K562 (cell line): Measurements from ENCODE around the gene SYT13. TPM values are rescaled to one million over a fixed set of nuclear protein-coding genes. Genes with fewer than 3 reads are reported as not detected.

ENCODE experiments used
- BDP1 ChIP-seq: IDR thresholded peaks from 3 replicates; pipeline ENCODE4 v1.6.1; 2011; ENCODE audit not compliant: insufficient read length, insufficient read depth
- ESRRA ChIP-seq: fragments of 450-650 bp; IDR thresholded peaks from 2 replicates; pipeline ENCODE4 v1.6.1; 2014; ENCODE audit warnings: low read depth, mild to moderate bottlenecking, moderate library complexity, borderline replicate concordance
- ETV5 ChIP-seq: sonication (generic); formaldehyde crosslinking; IDR thresholded peaks from 2 replicates; pipeline ENCODE4 v1.4.0; 2020; ENCODE audit warnings: low read depth, mild to moderate bottlenecking, missing genetic modification reagents
- FOXA3 ChIP-seq, 2 experiments: fragments of 450-650 bp in 1 of 2; sonication (generic) in 1 of 2; formaldehyde crosslinking; IDR thresholded peaks in 1 of 2; conservative IDR thresholded peaks in 1 of 2; 2 replicates each; pipeline versions ENCODE4 v1.4.0 to v1.8.0; 2020 to 2022; ENCODE audit warnings: mild to moderate bottlenecking in 2 of 2, missing genetic modification reagents in 1 of 2
- SRSF9 ChIP-seq: fragments of 200-400 bp; formaldehyde crosslinking; IDR thresholded peaks from 2 replicates; pipeline ENCODE4 v1.6.1; 2017; ENCODE audit warnings: low read depth, low read length, borderline replicate concordance
- TAL1 ChIP-seq: fragments of 450-650 bp; IDR thresholded peaks from 2 replicates; pipeline ENCODE4 v1.6.1; 2016; ENCODE audit warnings: mild to moderate bottlenecking
- TEAD1 ChIP-seq, 2 experiments: fragments of 450-650 bp in 1 of 2; sonication (generic) in 1 of 2; formaldehyde crosslinking; IDR thresholded peaks; 2 replicates each; pipeline versions ENCODE4 v1.4.0 to v1.8.0; 2020 to 2022; ENCODE audit warnings: mild to moderate bottlenecking in 2 of 2, missing genetic modification reagents in 1 of 2
- ZNF133 ChIP-seq: fragments of 250-450 bp; sonication (Bioruptor Pico); IDR thresholded peaks from 2 replicates; pipeline ENCODE4 v1.4.0; 2020; ENCODE audit warnings: mild to moderate bottlenecking
- ZNF175 ChIP-seq: fragments of 200-800 bp; sonication (Bioruptor generic); IDR thresholded peaks from 2 replicates; pipeline ENCODE4 v1.6.1; 2016; ENCODE audit warnings: low read depth, mild to moderate bottlenecking, missing genetic modification characterization, missing compliant biosample characterization
- ZNF41 ChIP-seq: fragments of 250-450 bp; sonication (Bioruptor Pico); conservative IDR thresholded peaks from 2 replicates; pipeline ENCODE4 v1.4.0; 2020; ENCODE audit warnings: mild to moderate bottlenecking
- polyA plus RNA-seq, 8 experiments: library from polyadenylated mRNA; depleted of rRNA in 4 of 8; stranded (reverse) in 5 of 8; unstranded in 3 of 8; fragments of >200 nt; fragmentation: Nextera tagmentation in 2 of 8; fragmentation: Illumina TruSeq in 1 of 8; extraction: Ambion mirVana in 2 of 8; extraction: Trizol in 1 of 8; gene quantifications; 2 replicates each; pipeline versions ENCODE4 v1.2.1 to v1.2.3, GENCODE V29; 2011 to 2014; ENCODE audit warnings: inconsistent platforms in 1 of 8, missing spikeins in 1 of 8
- total RNA-seq, 7 experiments: library from RNA; depleted of rRNA in 6 of 7; stranded (reverse); fragments of >200 nt in 6 of 7; fragmentation: Illumina TruSeq in 2 of 7; extraction: Trizol in 2 of 7; gene quantifications; 2 replicates each; pipeline versions ENCODE4 v1.2.1 to v1.2.3, GENCODE V29; 2011 to 2021; ENCODE audit warnings: low replicate concordance in 1 of 7
- TF ChIP-seq, protein P1 (sequence below), 2 experiments: fragments of 450-650 bp; formaldehyde crosslinking in 1 of 2; IDR thresholded peaks; 2 replicates each; pipeline versions ENCODE4 v1.4.0 to v1.6.1; 2014 to 2020; ENCODE audit warnings: mild to moderate bottlenecking in 2 of 2, borderline replicate concordance in 1 of 2, low read depth in 1 of 2
- TF ChIP-seq, protein P2 (sequence below): sonication (generic); formaldehyde crosslinking; IDR thresholded peaks from 2 replicates; pipeline ENCODE4 v1.8.0; 2022; ENCODE audit warnings: missing genetic modification reagents, mild to moderate bottlenecking, borderline replicate concordance

The SYT13 gene
- total and polyA plus RNA-seq, 9 of the 15 experiments (the other 6 are each of a cell fraction or from before 2014, with no cell fraction given) = under 0.01 to 0.13 (median 0.08) TPM; not detected in 2

DNA sequence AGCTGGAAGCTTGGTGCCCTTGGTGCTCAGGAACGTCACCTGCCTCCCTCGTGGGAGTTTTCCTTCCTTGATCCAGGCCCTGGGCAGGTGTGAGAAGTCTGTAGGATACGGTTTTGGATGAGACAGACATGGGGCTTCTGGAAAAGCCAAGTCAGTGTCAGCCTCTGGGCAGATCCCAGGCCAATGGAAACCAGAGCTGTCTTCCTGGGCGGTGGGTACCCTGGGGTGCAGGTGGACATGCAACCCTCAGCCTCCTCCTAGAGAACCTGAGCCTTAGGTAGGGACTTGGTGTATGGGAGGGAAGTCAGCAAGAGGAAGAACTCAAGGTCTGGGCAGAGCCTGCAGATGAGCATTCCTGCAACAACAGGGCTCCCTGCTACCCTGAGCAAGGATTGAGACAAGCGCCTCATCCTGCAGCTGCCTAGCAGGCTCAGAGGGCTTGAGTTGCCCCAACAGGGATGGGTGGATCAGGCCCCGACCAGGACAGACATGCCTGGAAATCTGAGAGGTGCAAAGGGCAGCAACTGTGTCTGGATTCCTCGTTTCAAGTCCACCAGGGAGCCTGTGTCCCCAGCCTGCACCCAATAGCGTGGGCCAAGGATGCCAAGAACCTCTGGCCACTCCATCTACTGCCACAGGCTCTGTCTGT is 37.6 kb upstream of the SYT13 start (continued):
- TF ChIP-seq, protein P1, sequence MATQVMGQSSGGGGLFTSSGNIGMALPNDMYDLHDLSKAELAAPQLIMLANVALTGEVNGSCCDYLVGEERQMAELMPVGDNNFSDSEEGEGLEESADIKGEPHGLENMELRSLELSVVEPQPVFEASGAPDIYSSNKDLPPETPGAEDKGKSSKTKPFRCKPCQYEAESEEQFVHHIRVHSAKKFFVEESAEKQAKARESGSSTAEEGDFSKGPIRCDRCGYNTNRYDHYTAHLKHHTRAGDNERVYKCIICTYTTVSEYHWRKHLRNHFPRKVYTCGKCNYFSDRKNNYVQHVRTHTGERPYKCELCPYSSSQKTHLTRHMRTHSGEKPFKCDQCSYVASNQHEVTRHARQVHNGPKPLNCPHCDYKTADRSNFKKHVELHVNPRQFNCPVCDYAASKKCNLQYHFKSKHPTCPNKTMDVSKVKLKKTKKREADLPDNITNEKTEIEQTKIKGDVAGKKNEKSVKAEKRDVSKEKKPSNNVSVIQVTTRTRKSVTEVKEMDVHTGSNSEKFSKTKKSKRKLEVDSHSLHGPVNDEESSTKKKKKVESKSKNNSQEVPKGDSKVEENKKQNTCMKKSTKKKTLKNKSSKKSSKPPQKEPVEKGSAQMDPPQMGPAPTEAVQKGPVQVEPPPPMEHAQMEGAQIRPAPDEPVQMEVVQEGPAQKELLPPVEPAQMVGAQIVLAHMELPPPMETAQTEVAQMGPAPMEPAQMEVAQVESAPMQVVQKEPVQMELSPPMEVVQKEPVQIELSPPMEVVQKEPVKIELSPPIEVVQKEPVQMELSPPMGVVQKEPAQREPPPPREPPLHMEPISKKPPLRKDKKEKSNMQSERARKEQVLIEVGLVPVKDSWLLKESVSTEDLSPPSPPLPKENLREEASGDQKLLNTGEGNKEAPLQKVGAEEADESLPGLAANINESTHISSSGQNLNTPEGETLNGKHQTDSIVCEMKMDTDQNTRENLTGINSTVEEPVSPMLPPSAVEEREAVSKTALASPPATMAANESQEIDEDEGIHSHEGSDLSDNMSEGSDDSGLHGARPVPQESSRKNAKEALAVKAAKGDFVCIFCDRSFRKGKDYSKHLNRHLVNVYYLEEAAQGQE (IDR thresholded peaks at IDR 0.05; ENCODE audit: borderline replicate concordance) = no peak
- TF ChIP-seq, protein P1 (CRISPR knock-in tag; IDR thresholded peaks at IDR 0.05; ENCODE audit: low read depth) = no peak
- TF ChIP-seq ZNF133 (CRISPR knock-in tag) (no peak), FOXA3 (CRISPR knock-in tag; conservative IDR thresholded peaks at IDR 0.05 in 1 of 2, IDR thresholded peaks at IDR 0.05 in 1 of 2) (no peak), SRSF9 (no peak), ZNF175 (no peak), TEAD1 (CRISPR knock-in tag; IDR thresholded peaks at IDR 0.05) (no peak), ETV5 (no peak), ESRRA (no peak), ZNF41 (CRISPR knock-in tag) (no peak), TAL1 (no peak), BDP1 (no peak)
- TF ChIP-seq, protein P2, sequence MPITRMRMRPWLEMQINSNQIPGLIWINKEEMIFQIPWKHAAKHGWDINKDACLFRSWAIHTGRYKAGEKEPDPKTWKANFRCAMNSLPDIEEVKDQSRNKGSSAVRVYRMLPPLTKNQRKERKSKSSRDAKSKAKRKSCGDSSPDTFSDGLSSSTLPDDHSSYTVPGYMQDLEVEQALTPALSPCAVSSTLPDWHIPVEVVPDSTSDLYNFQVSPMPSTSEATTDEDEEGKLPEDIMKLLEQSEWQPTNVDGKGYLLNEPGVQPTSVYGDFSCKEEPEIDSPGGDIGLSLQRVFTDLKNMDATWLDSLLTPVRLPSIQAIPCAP = no peak
